ENCODE measurements around the gene PLEKHD1. TPM values are rescaled to one million over a fixed set of nuclear protein-coding genes. Genes with fewer than 3 reads are reported as not detected.

The PLEKHD1 gene
- total RNA-seq, 4 donors from 2014 or later = not detected

- DNase-seq = no peak
- Histone ChIP-seq H3K27me3 (no peaks in the 10 kb centered on the region), H3K27ac (no peak overlapping the region), H3K4me1 (no peaks in the 10 kb centered on the region), H3K36me3 (no peaks in the 10 kb centered on the region), H3K9me3 (no peaks in the 10 kb centered on the region), H3K4me3 (no peak overlapping the region)
- TF ChIP-seq CTCF (IDR thresholded peaks at IDR 0.05) (no peak), POLR2A (IDR thresholded peaks at IDR 0.05) (no peak)
These were observed 44.4 kb downstream of the PLEKHD1 start for GRCh38 chr14:69528930-69529329.

GRCh38 chr14:69529563-69529962, 45.0 kb downstream of the PLEKHD1 start:
- DNase-seq = no peak
- TF ChIP-seq CTCF (IDR thresholded peaks at IDR 0.05) = no peak
- TF ChIP-seq POLR2A (IDR thresholded peaks at IDR 0.05) = no peak

GRCh38 chr14:69530095-69530494, 45.6 kb downstream of the PLEKHD1 start:
- Histone ChIP-seq H3K27me3 (no peaks in the 10 kb centered on the region), H3K4me1 (no peaks in the 10 kb centered on the region), H3K27ac (no peak overlapping the region), H3K9me3 (no peaks in the 10 kb centered on the region), H3K36me3 (no peaks in the 10 kb centered on the region), H3K4me3 (no peak overlapping the region)
- no peak for DNase-seq
- TF ChIP-seq CTCF (IDR thresholded peaks at IDR 0.05) (no peak), POLR2A (IDR thresholded peaks at IDR 0.05) (no peak)

More at GRCh38 chr14:69529563-69529962, 45.0 kb downstream of the PLEKHD1 start:
- no peak overlapping the region for H3K4me3 ChIP-seq
- H3K36me3 ChIP-seq = no peaks in the 10 kb centered on the region
- no peaks in the 10 kb centered on the region for H3K4me1 ChIP-seq
- H3K27ac ChIP-seq = no peak overlapping the region
- H3K9me3 ChIP-seq = no peaks in the 10 kb centered on the region
- no peaks in the 10 kb centered on the region for H3K27me3 ChIP-seq

GRCh38 chr14:69531135-69531534, 46.6 kb downstream of the PLEKHD1 start:
- no peaks in the 10 kb centered on the region for H3K4me1 ChIP-seq
- DNase-seq = no peak
- no peak for TF ChIP-seq POLR2A (IDR thresholded peaks at IDR 0.05)
- no peak for TF ChIP-seq CTCF (IDR thresholded peaks at IDR 0.05)
- no peaks in the 10 kb centered on the region for H3K27me3 ChIP-seq
- H3K27ac ChIP-seq = no peak overlapping the region
- no peak overlapping the region for H3K4me3 ChIP-seq
- no peaks in the 10 kb centered on the region for H3K9me3 ChIP-seq
- H3K36me3 ChIP-seq = no peaks in the 10 kb centered on the region

- H3K4me3 ChIP-seq = no peak overlapping the region
- no peaks in the 10 kb centered on the region for H3K9me3 ChIP-seq
- H3K36me3 ChIP-seq = no peaks in the 10 kb centered on the region
- H3K4me1 ChIP-seq = no peaks in the 10 kb centered on the region
- H3K27me3 ChIP-seq = no peaks in the 10 kb centered on the region
- no peak overlapping the region for H3K27ac ChIP-seq
- TF ChIP-seq CTCF (IDR thresholded peaks at IDR 0.05) (no peak), POLR2A (IDR thresholded peaks at IDR 0.05) (no peak)
- DNase-seq = no peak
These were observed 48.2 kb downstream of the PLEKHD1 start for GRCh38 chr14:69532561-69533340.

All from Peyer's patch (tissue), 4 donors.